Measurements from ENCODE around the gene GSC2.

- TF ChIP-seq FOXM1 (IDR thresholded peaks at IDR 0.05; ENCODE audit: borderline replicate concordance): no peak
- no peak for TF ChIP-seq SP1 (IDR thresholded peaks at IDR 0.05)
- TF ChIP-seq NFRKB (IDR thresholded peaks at IDR 0.05): no peak
- no peak for TF ChIP-seq FOXK2 (IDR thresholded peaks at IDR 0.05)
- no peak for TF ChIP-seq ELF4 (IDR thresholded peaks at IDR 0.05)
- TF ChIP-seq L3MBTL2 (conservative IDR thresholded peaks at IDR 0.05): no peak
- TF ChIP-seq TARDBP (IDR thresholded peaks at IDR 0.05): no peak
- no peak for TF ChIP-seq HDGF (IDR thresholded peaks at IDR 0.05; ENCODE audit: borderline replicate concordance)
- TF ChIP-seq LEF1 (IDR thresholded peaks at IDR 0.05; ENCODE audit: borderline replicate concordance): no peak
- TF ChIP-seq CTBP1 (IDR thresholded peaks at IDR 0.05; ENCODE audit: borderline replicate concordance): no peak
- TF ChIP-seq FOXA1 (IDR thresholded peaks at IDR 0.05): no peak
Observed at GRCh38 chr22:19152942-19153883, 3.1 kb upstream of the GSC2 start.
